NCI-H2081 treated with DMSO at 0.1 percent for 48 hours (cell line): ENCODE results near the gene AGMO.

Experiments used
- DNase-seq: peaks from one replicate; lab custom pipeline; 2025; lab: John Stamatoyannopoulos, UW

The AGMO gene

GRCh38 chr7:15397159-15397550, 164.7 kb downstream of the AGMO start:
- DNase-seq, result no peak

- peak; percentile 50 for DNase-seq
These were observed 165.3 kb downstream of the AGMO start for GRCh38 chr7:15396210-15397158.

- DNase-seq, result no peak
These were observed 172.7 kb downstream of the AGMO start for GRCh38 chr7:15389073-15389472.

- DNase-seq, result no peak
These were observed 183.2 kb downstream of the AGMO start for GRCh38 chr7:15378494-15379145.

GRCh38 chr7:15376600-15376999, 185.2 kb downstream of the AGMO start:
- DNase-seq, result no peak

GRCh38 chr7:15370441-15370840, 191.4 kb downstream of the AGMO start:
- no peak for DNase-seq

GRCh38 chr7:15368653-15369052, 193.2 kb downstream of the AGMO start:
- DNase-seq, result no peak

GRCh38 chr7:15367897-15368296, 193.9 kb downstream of the AGMO start:
- no peak for DNase-seq

- no peak for DNase-seq
These were observed 203.7 kb downstream of the AGMO start for GRCh38 chr7:15358112-15358511.

- DNase-seq, result peak; percentile 98
These were observed 209.2 kb downstream of the AGMO start for GRCh38 chr7:15352421-15353206.

GRCh38 chr7:15345216-15345615, 216.6 kb downstream of the AGMO start:
- DNase-seq, result no peak

- DNase-seq, result no peak
These were observed 220.0 kb downstream of the AGMO start for GRCh38 chr7:15341817-15342216.

- no peak for DNase-seq
These were observed 225.7 kb downstream of the AGMO start for GRCh38 chr7:15336146-15336545.

GRCh38 chr7:15335390-15335789, 226.4 kb downstream of the AGMO start:
- peak; percentile 23 for DNase-seq

- DNase-seq, result peak; percentile 97
These were observed 227.1 kb downstream of the AGMO start for GRCh38 chr7:15334536-15335263.

GRCh38 chr7:15332956-15333355, 228.9 kb downstream of the AGMO start:
- DNase-seq, result peak; percentile 98

- no peak for DNase-seq
These were observed 230.9 kb downstream of the AGMO start for GRCh38 chr7:15330943-15331342.

- no peak for DNase-seq
These were observed 234.8 kb downstream of the AGMO start for GRCh38 chr7:15327001-15327400.

GRCh38 chr7:15326044-15326644, 235.7 kb downstream of the AGMO start:
- DNase-seq, result peak; percentile 72

- DNase-seq, result no peak
These were observed 238.3 kb downstream of the AGMO start for GRCh38 chr7:15323550-15323949.

GRCh38 chr7:15317215-15317614, 244.6 kb downstream of the AGMO start:
- DNase-seq, result no peak
